ENCODE measurements around the gene HNMT.
"Not testable (repeated sequence)": the region's sequence is repeated elsewhere in the genome, so short reads cannot be mapped to it uniquely, and the experiment has no call there.

HNMT gene

DNA sequence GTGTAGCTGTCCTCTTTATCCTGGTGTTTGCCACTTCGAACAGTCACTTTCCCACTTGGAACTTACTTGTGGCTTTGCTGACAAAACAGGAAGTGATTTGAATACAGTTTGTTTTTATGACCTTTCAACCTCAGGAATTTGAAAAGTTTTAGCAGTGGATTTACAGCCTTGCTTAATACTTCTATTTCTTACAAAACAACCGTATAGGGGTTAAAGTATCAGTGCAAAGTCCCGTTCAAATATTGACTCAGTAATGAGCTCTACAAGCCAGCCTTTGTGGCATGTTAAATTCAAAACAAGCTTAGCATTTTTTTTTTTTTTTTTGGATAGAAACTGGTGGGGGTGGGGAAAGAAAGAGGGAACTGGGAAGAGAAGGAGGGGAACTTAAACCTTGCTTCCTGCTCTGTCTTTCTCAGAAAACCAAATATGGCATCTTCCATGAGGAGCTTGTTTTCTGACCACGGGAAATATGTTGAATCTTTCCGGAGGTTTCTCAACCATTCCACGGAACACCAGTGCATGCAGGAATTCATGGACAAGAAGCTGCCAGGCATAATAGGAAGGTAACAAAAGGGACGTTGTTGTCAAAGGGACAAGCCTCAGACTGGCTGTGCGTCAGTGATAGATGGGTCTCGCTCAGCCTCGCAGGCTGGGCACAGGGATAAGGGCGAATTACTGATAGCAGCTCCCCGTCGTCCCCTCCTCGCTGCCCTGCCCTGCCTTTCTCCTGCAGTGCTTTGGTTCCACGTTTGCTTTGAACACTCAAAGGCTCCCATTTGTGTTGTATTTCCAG is at the start of gene HNMT:
Gene HNMT (plus strand): TSS at position 408 of the 793 bp plus-strand sequence. CDS start 19 bp downstream, at position 427.
- no peak for DNase-seq (ENCODE audit: low spot score)

DNA sequence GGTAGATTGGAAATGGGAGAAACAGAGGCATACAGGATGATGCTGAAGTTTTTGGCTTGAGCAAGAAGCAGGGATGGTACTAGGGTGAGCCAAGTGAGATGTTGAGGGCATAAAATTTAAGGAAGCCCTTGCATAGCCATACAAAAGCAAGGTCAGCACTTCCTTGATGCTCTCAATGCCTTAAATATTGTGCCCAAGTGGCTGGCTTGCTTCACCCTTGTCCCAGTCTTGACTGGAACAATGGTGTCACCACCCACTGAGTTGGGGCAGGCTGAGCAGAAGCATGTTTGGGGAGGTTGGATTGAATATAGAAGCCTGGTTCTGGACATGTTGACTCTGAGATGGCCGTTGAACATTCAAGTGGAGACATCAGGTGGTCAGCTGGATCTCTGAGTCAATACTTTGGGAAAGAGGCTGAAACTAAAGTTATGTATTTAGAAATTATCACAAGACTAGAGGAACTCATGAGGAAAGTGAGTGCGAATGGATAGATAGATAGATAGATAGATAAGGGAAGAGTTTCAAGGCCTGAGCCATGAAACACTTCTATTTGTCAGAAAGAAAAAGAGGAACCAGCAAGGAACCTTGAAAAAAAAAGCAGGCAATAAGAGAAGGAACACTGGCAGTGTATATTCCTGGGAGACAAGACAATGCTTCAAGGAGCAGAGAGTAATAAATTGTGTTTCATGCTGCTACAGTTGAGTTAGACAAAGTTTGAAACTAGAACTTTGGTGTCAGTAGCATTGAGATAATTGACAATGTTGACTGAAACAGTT is 43.0 kb upstream of the HNMT start:
- DNase-seq (ENCODE audit: low spot score) = no peak

DNA sequence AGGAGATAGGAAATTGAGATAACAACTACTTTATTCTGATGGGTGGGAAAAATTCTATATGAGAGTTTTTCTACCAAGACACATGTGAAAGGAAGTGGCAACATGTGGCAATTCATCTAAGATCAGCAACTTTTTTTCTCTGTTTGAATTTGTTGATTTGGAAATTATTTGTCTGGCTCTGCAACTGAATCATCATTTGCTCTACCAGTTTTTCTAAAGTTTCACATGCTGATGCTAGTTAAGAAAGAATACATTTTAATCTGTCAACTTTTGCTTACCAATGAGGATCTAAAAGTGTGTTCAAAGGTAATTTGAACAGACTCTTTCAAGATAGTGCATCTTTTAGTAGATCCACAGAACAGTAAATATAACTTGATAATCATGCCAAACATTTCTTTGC is 42.1 kb upstream of the HNMT start:
- DNase-seq (ENCODE audit: low spot score) = not testable (repeated sequence)

DNA sequence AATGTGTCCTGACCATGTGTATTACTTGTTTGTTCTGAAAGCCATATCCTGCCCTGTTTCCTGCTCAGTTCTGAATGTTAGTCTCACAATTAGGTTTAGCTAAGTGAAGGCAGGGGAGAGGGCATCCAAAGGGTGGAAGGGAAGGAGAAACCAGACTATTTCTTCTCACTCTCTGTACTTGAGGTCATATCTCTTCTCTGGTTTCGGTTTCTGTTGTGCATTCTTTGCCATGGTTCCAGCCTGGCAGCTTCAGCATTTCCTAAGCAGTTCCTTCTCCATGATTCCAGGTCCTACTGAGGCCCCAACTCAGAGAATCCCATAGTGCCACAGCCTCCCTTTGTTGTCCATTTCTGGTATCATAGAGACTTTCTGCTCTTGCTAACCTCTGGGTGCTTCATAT is 40.3 kb upstream of the HNMT start:
- no peak for DNase-seq (ENCODE audit: low spot score)

DNA sequence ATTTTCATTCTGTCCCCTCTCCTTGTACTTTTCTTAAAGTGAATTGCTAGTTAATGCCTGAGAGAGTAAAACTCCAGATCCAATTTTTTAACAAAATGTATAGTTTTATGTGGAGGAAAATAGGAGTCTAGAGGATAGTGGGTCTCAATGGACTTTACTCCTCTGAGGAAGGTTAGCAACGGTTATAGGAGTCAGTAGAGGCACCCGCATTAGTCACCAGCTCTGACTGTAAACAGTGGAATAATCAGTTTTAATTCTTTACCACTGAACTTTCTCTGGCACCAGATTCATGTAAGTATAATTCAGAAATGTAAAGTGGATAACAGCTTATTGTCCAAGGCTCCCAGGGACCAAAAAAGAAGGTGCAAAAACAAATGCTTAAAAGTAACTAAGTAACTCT is 38.7 kb upstream of the HNMT start:
- no peak for DNase-seq (ENCODE audit: low spot score)

DNA sequence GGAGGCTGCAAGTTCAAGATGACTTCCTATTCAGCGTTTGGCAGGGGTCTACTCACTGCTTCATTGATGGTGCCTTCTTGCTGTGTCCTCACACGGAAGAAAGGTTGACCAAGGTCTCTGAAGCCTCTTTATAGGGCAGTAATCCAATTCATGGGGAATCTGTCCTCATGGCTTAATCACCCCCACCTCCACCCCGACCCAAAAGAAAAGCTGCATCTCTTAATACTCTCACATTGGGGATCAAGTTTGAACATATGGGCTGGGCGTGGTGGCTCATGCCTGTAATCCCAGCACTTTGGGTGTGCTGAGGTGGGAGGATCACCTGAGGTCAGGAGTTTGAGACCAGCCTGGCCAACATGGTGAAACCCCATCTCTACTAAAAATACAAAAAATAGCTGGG is 36.4 kb upstream of the HNMT start:
- DNase-seq (ENCODE audit: low spot score) = no peak

DNA sequence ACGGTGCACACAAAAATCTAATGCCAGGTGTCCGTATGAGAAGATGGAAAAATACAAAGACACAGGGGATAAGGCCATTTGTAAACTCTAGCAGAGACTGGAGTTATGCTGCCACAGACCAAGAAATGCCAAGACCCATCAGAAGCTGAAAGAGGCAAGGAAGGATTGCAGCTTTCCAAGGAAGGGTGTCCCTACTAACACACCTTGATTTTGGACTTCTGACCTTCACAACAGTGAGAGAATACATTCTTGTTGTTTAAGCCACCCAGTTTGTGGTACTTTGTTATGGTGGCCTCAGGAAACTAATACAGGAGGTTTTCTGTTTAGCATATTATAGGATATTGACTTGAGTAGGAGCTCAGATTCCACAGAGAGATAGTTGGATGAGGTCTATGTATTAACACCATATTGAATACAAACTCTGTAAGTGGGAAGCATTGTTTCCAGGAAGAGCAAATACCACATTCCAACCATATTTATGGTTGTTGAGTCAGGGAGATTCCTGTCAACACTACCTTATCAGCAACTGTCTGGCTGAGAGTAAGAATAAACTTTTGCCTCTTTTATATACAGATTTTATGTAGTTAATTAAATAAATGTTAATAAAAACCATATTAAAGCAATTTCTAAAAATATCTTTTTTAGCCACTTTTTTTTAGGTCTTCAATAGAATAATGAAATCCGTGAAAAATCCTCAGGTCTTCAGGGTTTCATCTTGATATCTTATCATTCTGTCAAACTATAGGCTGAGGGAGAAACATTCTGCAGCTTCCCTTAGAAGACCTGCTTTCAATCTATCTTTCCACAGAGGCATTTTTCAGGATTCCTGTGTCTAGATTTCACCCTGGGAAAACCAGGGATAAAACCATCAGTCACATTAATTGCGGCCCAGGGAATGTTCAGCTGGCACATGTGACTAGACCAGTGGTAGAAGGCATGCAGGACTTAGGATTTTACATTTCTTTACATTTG is 35.4 kb upstream of the HNMT start:
- no peak for DNase-seq (ENCODE audit: low spot score)

DNA sequence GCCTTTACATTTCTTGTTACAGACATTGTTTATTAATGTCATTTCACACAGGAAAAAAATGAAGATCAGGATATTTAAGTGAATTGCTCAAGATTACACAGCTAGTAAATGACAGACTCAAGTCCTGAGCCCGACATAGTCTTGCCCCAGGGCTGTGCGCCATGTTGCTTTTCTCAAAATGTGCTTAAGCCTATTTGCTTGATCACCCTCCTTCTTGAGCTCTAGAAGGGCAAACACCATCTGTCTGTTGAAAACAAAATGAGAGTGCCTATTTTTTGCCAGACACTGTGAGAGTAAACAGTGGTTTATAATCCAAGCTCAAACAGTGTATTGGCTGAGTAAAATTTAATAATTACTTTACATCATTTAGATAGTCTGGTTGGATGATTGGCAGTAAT is 34.8 kb upstream of the HNMT start:
- DNase-seq (ENCODE audit: low spot score) = no peak

DNA sequence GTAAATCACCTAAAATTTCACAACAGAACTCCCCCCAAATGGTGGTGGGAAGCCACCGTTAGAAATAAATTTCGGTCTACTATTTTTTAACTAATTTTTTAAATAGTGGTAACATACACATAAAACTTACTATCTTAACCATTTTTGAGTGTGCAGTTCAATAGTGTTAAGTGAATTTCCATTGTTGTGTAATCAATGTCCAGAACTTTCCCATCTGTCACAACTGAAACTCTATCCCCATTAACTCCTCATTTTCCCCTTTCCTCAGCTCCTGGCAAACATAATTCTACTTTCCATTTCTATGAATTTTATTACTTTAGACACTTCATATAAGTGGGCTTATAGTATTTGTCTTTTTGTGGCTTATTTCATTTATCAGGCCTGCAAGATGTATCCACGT is 34.1 kb upstream of the HNMT start:
- no peak for DNase-seq (ENCODE audit: low spot score)

DNA sequence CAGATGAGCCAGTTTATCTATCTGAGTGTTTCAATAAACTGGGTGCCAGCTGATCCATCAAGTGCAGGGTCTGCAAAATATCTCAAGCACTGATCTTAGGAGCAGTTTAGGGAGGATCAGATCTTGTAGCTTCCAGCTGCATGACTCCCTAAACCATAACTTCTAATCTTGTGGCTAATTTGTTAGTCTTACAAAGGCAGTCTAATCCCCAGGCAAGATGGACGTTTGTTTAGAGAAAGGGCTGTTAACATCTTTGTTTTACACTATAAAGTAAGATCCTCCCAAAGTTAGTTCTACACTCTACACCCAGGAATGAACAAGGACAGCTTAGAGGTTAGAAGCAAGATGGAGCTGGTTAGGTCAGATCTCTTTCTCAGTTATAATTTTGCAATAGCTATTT is 28.7 kb upstream of the HNMT start:
- DNase-seq (ENCODE audit: low spot score) = no peak

DNA sequence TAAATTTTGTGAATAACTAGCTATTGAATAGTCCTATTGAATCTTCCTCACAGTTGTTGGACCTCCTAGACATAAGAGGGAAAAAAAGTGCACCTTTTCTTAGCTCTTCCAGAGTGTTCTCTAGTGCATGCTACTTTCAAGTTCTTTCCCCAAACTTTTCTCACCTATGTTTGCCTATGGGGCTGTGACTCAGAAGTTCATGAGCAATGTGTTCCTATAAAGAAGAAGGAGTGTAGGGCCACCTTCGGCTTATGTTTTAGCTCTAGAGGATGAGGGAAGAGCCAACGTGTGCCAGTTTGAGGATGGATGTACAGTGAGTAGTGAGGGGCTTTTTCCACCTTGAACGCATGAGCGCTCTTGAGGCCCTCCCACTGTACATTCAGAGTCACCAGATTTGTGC is 27.0 kb upstream of the HNMT start:
- DNase-seq (ENCODE audit: low spot score) = no peak

DNA sequence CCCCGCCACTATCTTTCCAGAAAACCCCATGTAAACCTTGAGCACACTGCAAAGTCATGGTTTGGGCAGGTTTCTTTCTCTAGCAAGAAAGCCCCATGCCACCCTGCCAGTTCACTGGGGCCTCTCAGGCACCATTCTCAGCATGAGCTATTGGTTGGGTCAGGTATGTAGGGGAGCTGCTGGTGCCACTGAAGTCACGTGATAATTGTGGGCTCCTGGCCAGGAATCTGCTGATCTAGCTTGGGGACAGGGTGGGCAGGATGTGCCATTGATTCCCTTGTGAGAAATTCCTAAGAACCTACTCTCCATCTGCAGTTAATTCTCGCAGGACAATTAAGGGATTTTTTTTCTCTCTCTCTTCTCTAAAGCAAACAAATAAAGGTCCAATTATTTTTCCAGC is 26.5 kb upstream of the HNMT start:
- DNase-seq (ENCODE audit: low spot score) = no peak

DNA sequence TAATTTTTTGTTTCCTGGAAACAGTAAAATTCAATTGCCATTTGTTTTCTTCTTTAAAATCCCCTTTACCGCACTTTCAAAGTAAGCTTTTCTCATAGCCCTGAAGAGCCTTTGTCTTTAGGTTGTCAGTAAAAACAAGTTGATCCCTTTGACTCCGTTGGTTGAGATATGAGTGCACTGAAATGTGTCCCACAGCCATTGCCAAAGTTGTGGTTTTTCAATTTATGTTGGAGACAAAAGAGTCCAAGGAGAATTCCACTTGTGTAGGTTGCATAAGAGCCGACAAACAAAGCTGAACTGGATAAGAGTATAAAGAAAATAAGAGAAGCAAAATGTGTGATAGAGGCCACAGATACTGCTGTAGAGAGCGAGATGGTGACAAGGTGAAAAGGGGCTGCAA is 26.1 kb upstream of the HNMT start:
- DNase-seq (ENCODE audit: low spot score) = no peak

DNA sequence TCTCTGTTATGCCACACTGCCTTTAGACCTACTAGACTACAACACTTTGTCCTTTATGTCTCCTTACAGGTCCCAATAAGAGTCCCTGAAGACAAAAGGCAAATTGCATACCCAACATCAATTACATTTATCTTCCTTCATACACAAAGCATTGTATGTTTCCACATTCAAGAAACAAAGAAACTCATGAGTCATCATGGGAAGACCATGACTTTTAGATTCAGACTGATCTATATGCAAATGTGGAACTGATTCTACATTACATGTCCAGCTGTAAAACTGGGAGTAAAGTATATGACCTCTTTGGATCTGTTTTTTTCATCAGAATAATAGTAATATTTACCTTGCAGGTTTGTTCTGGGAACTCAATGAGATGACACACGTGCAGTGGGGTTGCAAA is 25.2 kb upstream of the HNMT start:
- no peak for DNase-seq (ENCODE audit: low spot score)

DNA sequence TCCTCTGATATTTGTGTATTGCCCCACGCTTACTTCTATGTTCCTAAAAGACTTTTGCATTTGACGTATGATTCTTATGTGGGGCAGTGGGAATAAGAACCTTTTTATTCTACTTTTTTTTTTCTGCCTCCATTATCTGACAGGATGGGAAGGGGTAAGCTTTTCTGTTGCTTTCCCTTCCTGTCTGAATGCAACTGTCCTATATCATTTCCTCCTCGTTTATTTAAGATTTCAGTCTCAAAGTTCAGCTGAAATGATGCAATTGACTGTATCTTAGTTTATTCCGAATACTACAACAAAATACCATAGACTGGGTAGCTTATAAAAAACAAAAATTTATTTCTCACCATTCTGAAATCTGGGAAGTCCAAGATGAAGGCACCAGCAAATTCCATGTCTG is 24.1 kb upstream of the HNMT start:
- DNase-seq (ENCODE audit: low spot score) = no peak

DNA sequence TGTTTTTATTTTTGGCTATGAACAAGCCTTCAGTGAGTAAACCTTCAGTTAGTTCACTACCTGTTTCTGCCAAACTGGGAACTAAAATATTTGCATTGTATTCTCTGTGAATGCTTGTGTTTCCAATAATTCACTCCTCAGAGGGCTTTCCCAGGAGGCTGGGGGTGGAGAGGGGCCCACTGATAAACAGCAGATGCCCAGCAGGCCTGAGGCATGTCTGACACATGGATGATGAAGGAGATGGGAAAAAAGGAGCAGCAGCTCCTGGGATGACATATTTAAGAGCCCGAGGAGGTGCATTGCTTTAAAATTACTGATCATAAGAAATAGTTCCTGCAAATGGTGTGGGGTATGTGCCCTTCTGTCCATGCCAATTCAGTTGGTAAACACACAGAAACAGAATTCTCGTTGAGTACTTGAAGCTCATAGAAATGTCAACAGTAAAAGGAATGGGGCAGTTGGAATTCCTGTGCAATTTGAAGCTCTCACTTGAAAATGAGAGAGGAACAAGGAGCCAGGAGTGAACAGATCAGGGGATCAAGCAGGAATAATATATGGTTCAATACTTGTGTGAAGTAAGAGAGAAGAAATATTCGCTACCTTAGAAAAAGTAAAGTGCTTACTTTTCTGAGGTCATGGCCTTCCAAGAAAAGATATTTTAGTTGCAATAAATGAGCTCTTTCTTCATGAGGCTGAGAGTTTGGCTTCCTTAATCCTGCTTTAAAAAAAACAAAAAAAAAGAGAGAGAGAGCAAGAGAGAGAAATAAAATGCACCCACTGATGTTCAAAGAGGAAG is 22.0 kb upstream of the HNMT start:
- no peak for DNase-seq (ENCODE audit: low spot score)

DNA sequence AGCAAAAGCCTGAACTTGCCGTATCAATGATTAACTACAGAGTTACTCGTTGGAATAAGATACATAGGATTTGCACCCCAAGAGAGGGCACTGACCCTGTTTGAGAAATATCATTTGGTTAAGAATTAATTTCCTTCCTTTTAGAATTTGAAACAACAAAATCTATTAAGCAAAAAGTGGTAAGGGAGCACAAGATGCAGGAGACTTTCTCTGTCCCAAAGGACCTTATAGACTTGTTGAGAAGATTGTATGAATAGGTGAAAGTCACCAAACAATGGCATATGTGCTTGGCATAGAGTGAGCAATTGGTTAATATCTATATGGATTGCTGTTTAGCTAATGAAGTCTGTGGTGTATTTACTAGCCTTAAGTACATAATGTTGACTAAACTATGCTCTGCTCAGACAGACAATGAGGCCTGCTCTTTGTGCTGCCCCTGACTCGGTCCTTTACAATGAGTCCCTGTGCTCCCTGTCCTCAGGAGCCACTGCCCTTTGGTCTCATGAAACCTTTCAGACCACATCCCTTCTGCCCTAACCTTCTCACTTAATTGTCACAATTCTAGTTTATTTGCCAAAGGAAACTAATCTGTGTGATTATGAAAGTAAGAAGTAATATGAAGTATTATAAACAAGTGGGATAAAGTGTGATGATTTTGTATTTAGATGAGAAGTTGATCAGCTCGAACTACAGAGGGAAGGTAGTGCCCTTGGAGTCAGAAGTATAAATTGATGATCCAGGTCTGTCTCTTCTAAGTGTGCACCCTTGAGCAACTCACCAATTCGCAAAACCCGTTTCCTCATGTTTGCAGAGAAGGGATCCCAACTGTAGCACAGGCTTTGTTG is 21.2 kb upstream of the HNMT start:
- no peak for DNase-seq (ENCODE audit: low spot score)

DNA sequence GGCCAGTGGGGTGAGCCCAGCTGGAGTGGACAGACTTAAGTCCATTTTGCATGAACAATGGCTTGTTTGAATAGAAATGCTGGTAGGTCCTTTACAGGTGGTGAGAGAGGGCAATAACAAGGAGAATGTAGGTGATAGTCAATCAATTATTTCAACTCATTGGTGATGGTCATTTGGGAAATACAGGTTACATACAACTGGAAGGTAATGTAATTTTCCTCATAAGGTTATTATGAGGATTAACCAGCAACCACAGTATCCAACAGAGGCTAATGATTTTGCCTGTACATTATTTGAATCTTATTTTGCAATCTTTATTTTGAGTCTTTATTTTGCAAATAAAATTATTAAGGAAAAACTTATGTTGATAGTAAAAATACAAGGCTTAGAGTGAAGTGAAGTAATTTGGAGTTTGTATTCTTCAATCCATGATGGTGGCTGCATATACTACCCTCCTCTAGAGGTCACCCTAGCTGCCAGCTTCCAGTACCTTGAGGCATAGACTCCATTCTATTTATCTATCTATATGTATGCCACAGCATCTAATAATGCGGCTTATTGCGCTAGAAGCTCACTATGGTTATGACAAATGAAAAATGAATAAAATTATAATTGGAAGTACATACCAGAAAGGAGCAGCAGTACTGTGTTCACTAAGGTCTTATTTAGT is 20.5 kb upstream of the HNMT start:
- DNase-seq (ENCODE audit: low spot score) = no peak

DNA sequence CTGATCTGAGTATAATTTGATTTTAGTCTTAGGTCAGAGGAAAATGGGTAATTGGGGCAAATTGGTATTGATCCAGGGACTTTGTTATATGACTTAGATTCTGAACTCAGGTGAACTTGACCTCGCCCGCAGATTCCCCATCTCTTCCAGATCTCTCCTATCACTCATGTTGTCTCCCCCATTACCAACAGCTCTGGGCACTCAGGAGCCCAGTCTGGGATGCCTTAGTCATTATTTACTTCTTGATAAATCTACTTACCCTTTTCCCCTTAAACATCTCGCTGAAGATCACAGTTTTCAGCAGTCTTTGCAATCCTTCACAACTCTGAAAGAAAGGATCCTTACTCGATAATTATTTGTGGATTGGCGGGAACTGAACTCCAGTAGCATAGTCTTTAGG is 19.6 kb upstream of the HNMT start:
- no peak for DNase-seq (ENCODE audit: low spot score)

DNA sequence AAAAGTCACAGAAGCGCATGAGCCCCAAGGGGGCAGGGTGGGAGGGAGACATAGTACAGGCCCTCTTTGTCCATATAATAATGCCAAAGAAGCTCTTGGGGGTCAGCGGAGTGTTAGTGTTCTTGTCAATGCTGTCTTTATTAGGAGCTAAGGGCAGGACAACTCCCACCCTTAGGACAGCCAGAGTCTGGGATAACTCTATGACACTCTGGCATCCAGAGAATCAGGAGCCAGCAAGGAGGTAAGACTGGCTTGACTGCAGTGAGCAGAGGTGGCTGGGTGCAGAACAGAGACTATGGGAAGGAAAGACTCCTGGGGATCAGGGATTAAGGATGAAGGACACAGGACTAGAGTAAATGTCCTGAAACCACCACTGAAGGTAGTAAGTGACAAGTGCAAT is 19.0 kb upstream of the HNMT start:
- no peak for DNase-seq (ENCODE audit: low spot score)

Measured in RKO (cell line).